Measurements from ENCODE around the gene LCE2B.
"Not testable (repeated sequence)": the region's sequence is repeated elsewhere in the genome, so short reads cannot be mapped to it uniquely, and the experiment has no call there.

Gene LCE2B

GRCh38 chr1:152685823-152686222 is at the start of gene LCE2B:
TSS of gene LCE2B (plus strand) at chr1:152686123. CDS start at chr1:152686844, 721 bp downstream.
- not testable (repeated sequence) for DNase-seq

DNA sequence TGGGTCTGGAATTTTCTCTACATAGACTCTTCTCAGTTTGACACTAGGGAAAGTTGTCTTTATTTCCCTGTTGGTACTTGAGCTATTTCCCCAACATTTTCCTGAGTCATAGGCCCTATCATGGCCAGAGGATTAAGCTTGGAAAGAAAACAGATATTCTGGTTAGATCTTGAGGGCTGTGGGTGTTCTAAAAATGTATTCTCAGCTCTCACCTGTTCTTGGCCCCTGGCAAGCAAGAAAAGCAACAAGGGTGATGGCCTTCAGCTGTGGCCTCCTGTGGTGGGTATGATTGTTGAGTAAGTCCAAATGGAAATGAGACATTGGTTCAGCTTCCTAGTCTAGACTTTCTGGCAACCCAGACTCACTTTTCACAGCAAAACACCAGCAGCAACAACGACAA is 45.6 kb upstream of the LCE2B start:
- no peak for DNase-seq

GRCh38 chr1:152643945-152644344 is 42.0 kb upstream of the LCE2B start:
- no peak for DNase-seq

DNA sequence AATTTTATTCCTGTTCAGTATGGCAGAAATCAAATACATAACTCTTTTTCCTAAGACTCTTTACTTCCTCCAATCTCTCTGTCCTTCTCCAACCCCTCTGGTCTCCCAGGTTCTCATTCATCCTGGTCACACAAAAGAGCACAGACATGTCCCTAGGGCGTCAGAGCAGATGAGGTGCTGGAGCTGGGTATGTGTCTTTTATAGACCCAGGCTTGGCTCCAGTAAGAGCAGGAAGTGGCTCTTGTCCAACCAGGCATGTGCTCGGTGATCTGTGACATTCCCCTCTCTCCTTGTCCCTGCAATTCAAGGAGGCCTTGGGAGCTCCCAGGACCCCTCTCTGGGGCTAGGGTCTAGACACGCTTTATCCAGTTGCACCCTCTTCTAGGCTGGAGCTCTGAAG is 40.8 kb upstream of the LCE2B start:
- no peak for DNase-seq

DNA sequence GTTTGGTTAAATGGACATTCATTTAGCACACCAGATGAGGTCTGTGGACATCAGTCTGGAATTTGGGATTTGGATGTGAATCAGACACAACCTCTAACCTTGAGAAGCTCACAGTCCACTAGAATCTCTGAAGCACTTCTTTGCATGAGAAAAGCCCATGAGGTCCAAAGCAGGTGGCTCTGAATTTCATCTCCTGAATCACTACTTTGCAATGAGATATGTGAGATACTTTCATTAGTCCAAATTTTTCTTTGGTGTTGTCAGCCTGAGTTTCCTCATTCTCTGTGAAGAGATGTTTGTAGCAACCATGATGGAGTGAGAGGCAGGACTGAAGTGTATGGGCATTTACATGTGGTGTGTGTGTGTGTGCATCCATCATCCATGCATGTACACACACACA is 39.3 kb upstream of the LCE2B start:
- DNase-seq = peak; percentile 3

- DNase-seq = peak; percentile 49
Measured at GRCh38 chr1:152654110-152654509, 31.8 kb upstream of the LCE2B start.

GRCh38 chr1:152656459-152656858 is 29.5 kb upstream of the LCE2B start:
- DNase-seq = no peak

DNA sequence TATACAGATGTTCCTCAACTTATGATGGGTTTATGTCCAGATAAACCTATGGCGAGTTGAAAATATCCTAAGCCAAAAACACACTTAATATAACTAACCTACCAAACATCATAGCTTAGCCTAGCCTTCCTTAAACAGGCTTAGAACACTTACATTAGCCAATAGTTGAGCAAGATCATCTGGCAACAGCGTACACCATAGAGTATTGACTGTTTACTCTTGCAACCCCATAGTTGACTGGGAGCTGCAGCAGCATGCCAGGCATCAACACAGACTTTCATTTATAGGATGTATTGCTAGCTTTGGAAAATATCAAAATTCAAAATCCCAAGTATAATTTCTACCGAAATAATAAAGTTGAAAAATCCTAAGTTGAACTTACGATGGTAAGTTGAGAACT is 28.2 kb upstream of the LCE2B start:
- DNase-seq = no peak

GRCh38 chr1:152658649-152659048 is 27.3 kb upstream of the LCE2B start:
- DNase-seq = no peak

DNA sequence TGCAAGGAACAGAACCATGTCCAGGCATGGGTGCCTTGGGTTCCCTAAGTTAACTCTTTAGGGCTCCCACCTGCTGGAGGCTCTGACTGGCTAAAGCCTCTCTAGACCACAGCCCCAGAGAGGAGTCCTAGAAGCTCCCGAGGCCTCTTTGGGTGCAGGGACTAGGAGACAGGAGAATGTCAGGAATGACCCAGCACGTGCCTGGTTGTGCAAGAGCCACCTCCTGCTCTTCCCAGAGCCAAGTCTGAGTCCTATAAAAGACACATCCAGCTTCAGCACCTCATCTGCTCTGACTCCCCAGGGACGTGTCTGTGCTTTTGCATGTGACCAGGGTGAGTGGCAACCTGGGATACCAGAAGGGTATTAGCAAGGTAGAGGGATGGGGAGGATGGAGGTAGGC is 22.8 kb upstream of the LCE2B start, which contains the start of gene LCE2D:
TSS of gene LCE2D (plus strand) at position 283 of the 400 bp plus-strand sequence. CDS start 726 bp downstream, outside the sequence.
- DNase-seq = no peak

DNA sequence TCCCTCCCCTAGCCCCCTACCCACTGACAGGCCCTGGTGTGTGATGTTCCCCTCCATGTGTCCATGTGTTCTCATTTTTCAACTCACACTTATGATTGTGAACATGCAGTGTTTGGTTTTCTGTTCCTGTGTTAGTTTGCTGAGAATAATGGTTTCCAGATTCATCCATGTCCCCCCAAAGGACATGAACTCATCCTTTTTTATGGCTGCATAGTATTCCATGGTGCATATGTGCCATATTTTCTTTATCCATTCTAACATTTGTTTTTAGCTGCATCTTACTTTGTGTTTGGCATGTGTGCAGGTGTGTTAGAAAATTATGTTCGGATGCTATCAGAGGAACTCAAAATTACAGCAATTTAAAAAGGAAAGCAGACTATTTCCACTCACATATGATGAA is 19.8 kb upstream of the LCE2B start:
- DNase-seq = not testable (repeated sequence)

DNA sequence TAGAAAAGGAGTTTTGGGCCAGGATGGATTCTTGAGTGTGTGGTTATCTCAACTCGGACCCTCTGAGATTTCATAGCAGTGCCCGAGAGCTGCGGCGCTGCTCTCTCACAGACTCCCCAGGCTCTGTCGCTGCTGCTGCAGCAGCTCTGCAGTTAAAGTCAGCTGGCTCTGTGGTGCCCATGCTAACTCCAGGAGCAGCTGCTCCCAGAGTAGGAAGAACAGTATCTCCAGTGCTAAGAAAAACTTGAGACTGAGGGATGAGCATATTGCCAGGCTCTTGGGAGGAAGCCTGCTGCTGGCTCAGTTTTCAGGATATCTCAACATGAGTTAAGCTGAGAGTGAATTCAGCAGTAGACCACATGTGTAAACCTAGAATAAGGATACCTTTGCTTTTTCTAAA is 18.3 kb upstream of the LCE2B start:
- no peak for DNase-seq

DNA sequence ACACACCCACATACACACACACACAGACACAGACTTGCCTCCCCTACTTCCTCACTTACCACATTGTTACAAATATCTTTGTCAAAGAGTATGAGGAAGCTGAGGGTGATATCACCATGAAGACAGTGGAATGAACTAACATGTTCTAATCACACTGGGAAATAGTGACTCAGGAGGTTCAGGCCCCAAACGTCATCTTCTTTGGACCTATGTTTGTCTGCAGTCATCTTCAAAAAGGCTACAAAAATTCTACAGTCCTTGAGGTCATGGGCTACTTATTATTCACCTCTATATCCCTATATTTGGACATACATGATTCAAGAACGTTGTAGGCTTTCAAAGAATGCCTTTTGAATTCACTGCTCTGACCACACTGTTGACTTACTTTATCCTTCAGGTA is 12.9 kb upstream of the LCE2B start:
- DNase-seq = no peak

- not testable (repeated sequence) for DNase-seq
Measured at GRCh38 chr1:152674983-152675382, 10.9 kb upstream of the LCE2B start, which contains the start of gene LCE2C. TSS of gene LCE2C (plus strand) at chr1:152675279. CDS start at chr1:152676016, 737 bp downstream.

GRCh38 chr1:152679459-152679858 is 6.5 kb upstream of the LCE2B start:
- DNase-seq = no peak

- DNase-seq = no peak
Measured at GRCh38 chr1:152681616-152682015, 4.3 kb upstream of the LCE2B start.

DNA sequence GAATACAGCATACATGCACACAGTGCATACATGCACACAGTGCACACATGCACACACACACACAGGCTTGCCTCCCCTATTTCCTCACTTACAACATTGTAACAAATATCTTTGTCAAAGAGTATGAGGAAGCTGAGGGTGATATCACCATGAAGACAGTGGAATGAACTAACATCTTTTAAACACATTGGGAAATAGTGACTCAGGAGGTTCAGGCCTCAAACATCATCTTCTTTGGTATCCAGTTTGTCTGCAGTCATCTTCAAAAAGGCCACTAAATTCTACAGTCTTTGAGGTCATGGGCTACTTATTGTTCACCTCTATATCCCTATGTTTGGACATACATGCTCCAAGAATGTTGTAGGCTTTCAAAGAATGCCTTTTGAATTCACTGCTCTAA is 2.1 kb upstream of the LCE2B start:
- no peak for DNase-seq

DNA sequence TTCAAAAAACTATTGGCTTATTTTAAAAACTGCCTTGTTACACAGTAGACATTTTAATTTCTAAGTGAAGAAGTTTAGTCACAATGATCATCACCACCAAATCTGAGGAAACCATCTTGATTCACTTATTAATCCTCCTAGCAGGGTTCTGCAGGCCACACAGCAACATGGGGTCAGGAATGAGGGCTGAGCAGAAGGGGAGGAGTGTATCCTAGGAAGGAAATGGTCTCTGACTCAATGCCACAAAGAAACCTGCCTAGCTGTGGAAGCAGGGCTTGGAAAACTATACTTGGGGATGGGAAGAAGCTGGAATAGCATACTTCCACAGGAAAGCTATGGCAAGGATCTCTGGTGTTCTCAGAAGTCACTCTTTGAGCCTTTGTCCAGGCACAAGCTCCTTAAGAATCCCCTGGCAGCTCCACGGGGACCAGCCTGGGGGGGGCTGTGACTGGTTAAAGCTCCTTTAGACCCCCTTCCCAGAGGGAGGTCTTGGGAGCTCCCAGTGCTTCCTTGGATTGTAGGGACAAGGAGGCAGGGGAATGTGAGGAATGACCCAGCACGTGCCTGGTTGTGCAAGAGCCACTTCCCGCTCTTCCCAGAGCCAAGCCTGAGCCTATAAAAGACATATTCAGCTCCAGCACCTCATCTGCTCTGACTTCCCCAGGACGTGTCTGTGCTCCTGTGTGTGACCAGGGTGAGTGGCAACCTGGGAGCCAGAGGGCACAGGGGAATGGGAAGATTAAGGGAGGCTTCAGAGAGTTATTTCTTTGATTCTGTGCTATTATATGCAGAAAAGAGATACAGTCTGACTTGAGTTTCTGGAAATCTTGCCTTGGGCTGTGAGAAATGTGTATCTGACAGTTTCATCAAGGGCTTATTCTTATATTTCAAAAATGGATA is 12.0 kb downstream of the LCE2B start, which contains the start of gene LCE2A:
TSS of gene LCE2A (plus strand) at position 645 of the 900 bp plus-strand sequence. CDS start 557 bp downstream, outside the sequence.
- peak; percentile 36 for DNase-seq

GRCh38 chr1:152699746-152700145 is 13.8 kb downstream of the LCE2B start:
- DNase-seq = no peak

DNA sequence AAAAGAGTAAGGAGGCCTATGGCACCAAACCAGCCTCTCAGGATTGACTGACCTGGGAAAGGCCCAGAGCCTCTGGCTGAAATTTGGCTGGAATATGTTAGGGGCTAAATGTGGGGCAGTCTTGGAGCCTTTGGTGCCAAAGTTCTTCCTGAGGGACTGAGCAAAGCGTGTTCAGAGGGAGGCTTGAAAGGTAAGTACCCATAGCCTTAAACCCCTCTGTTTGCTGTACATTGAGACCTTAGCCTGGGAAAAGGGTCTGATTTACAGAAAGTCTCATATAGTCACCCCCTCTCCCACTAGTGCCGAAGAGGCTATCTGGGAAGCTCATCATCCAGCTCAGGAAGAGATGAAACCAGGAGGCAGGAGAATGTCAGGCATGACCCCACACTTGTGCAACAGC is 21.9 kb downstream of the LCE2B start, which contains the start of gene LCE4A:
TSS of gene LCE4A (plus strand) at position 301 of the 400 bp plus-strand sequence. CDS start 916 bp downstream, outside the sequence.
- DNase-seq = no peak

GRCh38 chr1:152718238-152718637 is 32.3 kb downstream of the LCE2B start:
- DNase-seq = no peak

- peak; percentile 51 for DNase-seq
Measured at GRCh38 chr1:152725261-152725660, 39.3 kb downstream of the LCE2B start.

DNA sequence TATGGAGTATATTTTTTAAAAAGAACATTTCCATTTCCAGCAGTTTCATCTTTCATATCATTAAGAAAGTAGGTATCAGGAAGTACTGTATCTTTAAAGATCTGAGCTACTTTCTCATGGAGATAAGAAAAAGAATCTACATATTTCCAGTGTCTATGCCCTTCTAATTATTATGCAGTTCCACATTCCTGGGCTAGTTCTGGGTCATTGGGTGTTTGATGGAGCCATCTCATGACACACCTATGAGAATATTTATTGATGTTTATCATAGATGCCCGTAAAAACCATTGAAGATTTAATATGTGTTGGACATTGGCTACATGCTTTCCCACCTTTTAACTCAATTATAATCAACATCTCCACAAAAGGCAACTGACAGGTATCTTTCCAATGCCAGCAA is 43.1 kb downstream of the LCE2B start:
- DNase-seq = no peak

DNA sequence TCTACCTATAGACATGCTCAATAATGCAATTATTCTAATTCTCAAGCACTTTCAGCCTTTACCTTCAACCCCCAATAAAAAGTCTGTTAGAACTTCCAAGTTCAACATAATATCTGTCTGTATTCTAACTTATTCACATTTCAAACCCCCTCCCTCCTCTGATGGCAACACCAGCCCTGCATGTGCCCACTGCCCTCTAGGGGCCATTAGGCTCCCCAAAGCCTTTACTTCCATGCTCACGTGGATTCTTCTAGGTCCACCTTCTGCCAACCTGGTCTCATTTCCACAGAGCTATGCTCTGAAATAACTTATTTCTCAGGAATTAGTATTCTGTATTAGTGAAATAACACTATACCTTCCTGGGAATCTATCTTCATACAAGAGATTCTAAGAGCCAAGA is 49.7 kb downstream of the LCE2B start:
- DNase-seq = no peak
